CD4-positive, alpha-beta T cell treated with Interleukin-4 for 1 hour (primary cell): ENCODE data around the gene ZIC1.

Experiments
- DNase-seq, 2 donors: peaks; one replicate each; pipeline ENCODE4 v3.0.0-alpha.2; 2020 to 2022

ZIC1 gene

GRCh38 chr3:147411815-147412241 lies 2.7 kb downstream of the ZIC1 start:
- DNase-seq: no peak

GRCh38 chr3:147412261-147412916 lies 3.2 kb downstream of the ZIC1 start:
- DNase-seq: no peak

- DNase-seq: no peak
Measured at GRCh38 chr3:147412917-147413685, 3.9 kb downstream of the ZIC1 start.

GRCh38 chr3:147413686-147414389 lies 4.7 kb downstream of the ZIC1 start:
- no peak for DNase-seq

GRCh38 chr3:147414390-147415138 lies 5.4 kb downstream of the ZIC1 start:
- DNase-seq: no peak

- no peak for DNase-seq
Measured at GRCh38 chr3:147415286-147415685, 6.1 kb downstream of the ZIC1 start.

- no peak for DNase-seq
Measured at GRCh38 chr3:147415874-147416273, 6.7 kb downstream of the ZIC1 start.

GRCh38 chr3:147416931-147417330 lies 7.8 kb downstream of the ZIC1 start:
- no peak for DNase-seq

GRCh38 chr3:147417551-147418295 lies 8.6 kb downstream of the ZIC1 start:
- DNase-seq: no peak

GRCh38 chr3:147418371-147418781 lies 9.2 kb downstream of the ZIC1 start:
- no peak for DNase-seq

GRCh38 chr3:147418808-147419701 lies 9.9 kb downstream of the ZIC1 start:
- DNase-seq: no peak

GRCh38 chr3:147419781-147420224 lies 10.6 kb downstream of the ZIC1 start:
- DNase-seq: no peak

GRCh38 chr3:147420353-147421183 lies 11.4 kb downstream of the ZIC1 start:
- no peak for DNase-seq

- DNase-seq: no peak
Measured at GRCh38 chr3:147421184-147421912, 12.2 kb downstream of the ZIC1 start.

- DNase-seq: no peak
Measured at GRCh38 chr3:147422196-147422595, 13.0 kb downstream of the ZIC1 start.

GRCh38 chr3:147422601-147423536 lies 13.7 kb downstream of the ZIC1 start:
- DNase-seq: no peak

GRCh38 chr3:147423537-147423797 lies 14.3 kb downstream of the ZIC1 start:
- no peak for DNase-seq

- DNase-seq: no peak
Measured at GRCh38 chr3:147423798-147424580, 14.8 kb downstream of the ZIC1 start.
